Measurements from ENCODE around the gene TEX48.

The TEX48 gene

DNA sequence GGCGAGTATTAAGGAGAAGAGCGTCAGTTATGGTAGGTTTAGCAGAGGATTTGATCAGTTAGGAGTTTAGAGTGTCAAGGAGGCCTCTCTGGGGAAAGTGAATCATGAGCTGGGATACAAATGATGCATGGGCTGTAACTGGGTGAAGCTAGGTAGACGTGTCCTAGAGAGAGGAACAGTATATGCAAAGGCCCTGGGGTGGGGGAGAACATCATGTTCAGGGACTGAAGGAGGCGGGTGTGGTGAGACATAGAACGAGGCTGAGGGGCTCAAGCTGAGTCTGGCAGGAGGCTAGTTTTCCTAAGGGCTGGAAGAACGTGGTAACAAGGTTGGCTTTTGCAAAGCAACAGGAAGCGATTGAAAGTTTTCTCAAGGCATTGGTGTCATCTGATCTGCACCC is 60.4 kb downstream of the TEX48 start:
- DNase-seq (ENCODE audit: low spot score) = no peak

DNA sequence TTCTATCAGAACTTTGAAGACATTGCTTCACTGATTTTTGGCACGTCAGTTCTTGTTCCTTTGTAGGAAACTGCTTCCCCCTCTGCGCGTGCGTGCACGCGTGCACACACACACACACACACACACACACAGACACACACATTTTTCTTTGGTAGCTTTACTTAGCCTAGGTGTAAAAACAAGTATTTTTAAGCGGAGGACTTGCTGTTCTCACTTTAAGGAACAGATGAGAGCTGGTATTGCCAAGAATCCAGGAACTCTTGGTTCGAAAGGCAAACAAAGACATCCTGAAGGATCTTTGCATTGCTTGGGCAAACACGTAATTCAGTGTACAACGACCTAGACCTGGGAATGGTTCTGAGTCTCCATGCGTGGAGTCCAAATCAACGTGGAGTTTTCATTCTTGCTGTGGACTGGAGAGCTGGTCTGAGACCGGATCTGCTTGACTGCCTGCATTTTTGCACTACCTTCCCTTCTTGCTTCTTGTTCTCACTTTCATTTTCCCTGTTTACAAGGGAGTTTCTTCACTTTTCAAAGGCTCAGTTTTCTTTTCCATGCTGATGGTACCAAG is 62.7 kb downstream of the TEX48 start:
- DNase-seq (ENCODE audit: low spot score) = no peak

DNA sequence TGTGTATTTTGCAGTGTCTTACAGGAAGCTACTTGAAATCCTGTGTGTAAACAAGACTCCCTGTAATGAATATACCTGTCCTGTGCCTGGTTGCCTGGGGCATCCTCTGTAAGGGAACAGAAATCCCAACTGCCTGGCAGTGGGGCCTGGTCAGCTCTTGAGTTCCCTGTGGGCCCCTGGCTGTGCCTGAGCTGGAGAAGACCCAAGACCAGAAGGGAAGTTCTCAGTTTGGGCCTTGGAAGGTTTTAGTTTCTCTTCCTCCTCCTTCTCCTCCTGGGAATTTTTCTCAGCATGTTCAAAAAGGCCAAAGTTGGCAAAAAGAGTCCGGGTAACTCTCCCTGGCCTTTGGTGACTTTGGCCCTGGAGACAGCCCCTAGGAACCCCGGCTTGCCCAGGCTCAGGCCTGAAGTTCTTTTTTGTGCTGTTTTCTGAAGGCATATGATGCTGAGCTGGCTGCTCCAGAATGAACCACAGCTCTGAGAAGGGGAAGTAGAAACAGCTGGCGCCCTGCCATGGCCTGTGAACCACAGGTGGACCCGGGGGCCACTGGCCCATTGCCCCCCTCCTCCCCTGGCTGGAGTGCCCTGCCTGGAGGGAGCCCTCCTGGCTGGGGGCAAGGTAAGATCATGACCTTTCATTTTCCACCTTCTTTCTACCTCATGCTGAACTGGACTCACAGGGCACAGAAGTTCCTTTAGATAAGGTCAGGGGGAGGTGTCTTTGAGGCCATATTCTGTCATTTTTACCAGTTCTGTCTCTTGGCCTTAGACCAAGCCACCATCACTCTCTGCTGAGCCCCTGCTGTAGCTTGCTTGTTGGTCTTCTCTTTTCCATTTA is 65.1 kb downstream of the TEX48 start:
- no peak for DNase-seq (ENCODE audit: low spot score)

All from D341Med (cell line).